Measurements from ENCODE around the gene BBIP1. TPM values are rescaled to one million over a fixed set of nuclear protein-coding genes. Genes with fewer than 3 reads are reported as not detected.
A peak's percentile ranks its signal among the peaks of the same experiment; 100 is the strongest.

BBIP1 gene
- total and polyA plus RNA-seq, 9 of the 15 experiments (the other 6 are each of a cell fraction or from before 2014, with no cell fraction given) = 5.2 to 31.0 (median 19.4) TPM

DNA sequence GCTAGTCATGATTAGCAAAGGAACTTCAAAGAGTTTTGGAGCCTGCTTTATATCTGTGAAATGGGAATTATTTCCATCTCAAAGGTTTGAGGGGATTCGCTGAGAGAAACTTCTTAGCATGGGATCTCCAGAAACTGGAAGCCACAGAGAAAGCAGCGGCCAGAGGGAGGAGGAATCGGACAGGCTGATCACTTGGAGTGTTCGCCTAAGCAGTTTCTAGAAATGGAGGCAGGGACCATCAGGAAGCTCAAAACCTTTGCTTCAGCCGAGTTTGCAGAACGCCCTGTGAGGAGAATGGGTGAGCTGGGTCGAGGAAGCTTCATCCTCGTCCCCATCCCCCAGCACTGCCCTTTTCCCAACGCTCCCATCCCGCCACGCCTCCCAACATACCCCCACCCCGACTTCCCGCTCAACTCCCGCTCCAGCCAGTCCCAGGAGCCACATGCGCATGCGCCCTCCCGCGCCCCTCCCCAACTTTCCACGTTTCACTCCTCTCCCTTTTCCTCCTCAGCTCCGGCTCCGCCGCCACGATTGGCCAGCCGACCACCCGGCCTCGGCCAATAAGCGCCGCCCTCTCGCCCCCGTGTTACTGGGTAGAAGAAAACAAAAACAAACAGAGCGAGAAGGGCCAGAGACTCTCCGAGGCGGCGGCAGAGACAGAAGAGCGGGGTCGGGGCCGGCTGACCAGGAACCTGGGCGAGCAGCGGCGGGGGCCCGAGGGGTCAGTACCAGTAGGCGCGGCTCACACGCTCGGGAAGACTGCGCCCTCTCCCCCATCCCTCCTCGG, 47.5 kb downstream of the BBIP1 start, which contains the start of gene PDCD4:
TSS of gene PDCD4 (plus strand) at position 631 of the 787 bp plus-strand sequence. CDS start 4,100 bp downstream, outside the sequence.
- H3K9me3 ChIP-seq (replicated peaks; ENCODE audit: control insufficient read depth, insufficient read depth, low read depth, low read length) = no peaks in the 10 kb centered on the region
- peak within 1 kb of the TSS; percentile 64 for H3K4me3 ChIP-seq
- peak within 1 kb of the TSS; percentile 84 for H3K4me2 ChIP-seq (ENCODE audit: insufficient read depth, low read length)
- H3K27me3 ChIP-seq (ENCODE audit: control insufficient read depth in 2 of 2, insufficient read depth in 2 of 2, low read length in 2 of 2) = no peaks in the 10 kb centered on the region
- ChIA-PET POLR2A (interaction anchor here (0.6 to 1.0 kb wide), 12 partner anchors 9 to 708 kb away, joined by 3 to 6 read pairs (median 4); partner anchors contain the start of gene BBIP1), CTCF (ENCODE audit: low intra/inter-chr PET ratio) (no interaction called here)
- DNase-seq (ENCODE audit: extremely low read depth in 1 of 4, low spot score in 3 of 4) (peak; percentile 89 to 97 (median 92)), ATAC-seq (peak; percentile 86), FAIRE-seq (peak; percentile 93)
- peak within 1 kb of the TSS; percentile 84 for H2AFZ ChIP-seq (ENCODE audit: low read depth, low read length)
- H3K9ac ChIP-seq (ENCODE audit: insufficient read depth in 1 of 2, low read depth in 2 of 2, low read length in 2 of 2) = peak within 1 kb of the TSS; percentile 89 to 95
- peak within 1 kb of the TSS; percentile 83 for H3K27ac ChIP-seq (ENCODE audit: extremely low read depth, low read depth, low read length)
- TSS peak; percentile 94 for BruUV-seq (replicated peaks)
- WGBS (ENCODE audit: insufficient coverage, low coverage, missing lambda C conversion rate) = 1% methylated on average over 18 of the region's 47 CpGs
- no peaks in the 10 kb centered on the region for H3K9me1 ChIP-seq (ENCODE audit: control insufficient read depth, insufficient read depth, low read length)
- in situ Hi-C loops (cut with MboI) = no loop called here
- intact Hi-C loops (cut with micrococcal nuclease) = loop anchor here (1.0 to 10.0 kb wide), 5 partner anchors 13 to 257 kb away; no protein-coding TSS in a partner anchor
- H4K20me1 ChIP-seq (replicated peaks; ENCODE audit: control insufficient read depth, insufficient read depth, low read length) = no peaks in the 10 kb centered on the region
- peaks cover 15 to 26% of the 10 kb centered on the region in 2 experiments for H3K4me1 ChIP-seq (replicated peaks in 1 of 2; ENCODE audit: control insufficient read depth in 2 of 2, insufficient read depth in 2 of 2, low read length in 2 of 2)
- H3K79me2 ChIP-seq (ENCODE audit: control insufficient read depth, insufficient read depth, low read length) = peaks cover 35% of the 10 kb centered on the region
- H3K36me3 ChIP-seq (ENCODE audit: control insufficient read depth, insufficient read depth, low read length) = 0 out of 3 replicates have a peak, but pooled peaks cover 5% of the 10 kb centered on the region
- peak; percentile 25; the same call in 1 of the 2 replicates for TF ChIP-seq FOXP1 (CRISPR knock-in tag; IDR thresholded peaks at IDR 0.05)
- TF ChIP-seq SREBF1 (IDR thresholded peaks at IDR 0.05; ENCODE audit: borderline replicate concordance, low read depth, low read length) = no peak
- TF ChIP-seq SMARCE1 (IDR thresholded peaks at IDR 0.05) = peak; percentile 45; the same call in 1 of the 2 replicates
- no peak for TF ChIP-seq TAF9B (IDR thresholded peaks at IDR 0.05; ENCODE audit: partially characterized antibody)
- TF ChIP-seq, protein P1, sequence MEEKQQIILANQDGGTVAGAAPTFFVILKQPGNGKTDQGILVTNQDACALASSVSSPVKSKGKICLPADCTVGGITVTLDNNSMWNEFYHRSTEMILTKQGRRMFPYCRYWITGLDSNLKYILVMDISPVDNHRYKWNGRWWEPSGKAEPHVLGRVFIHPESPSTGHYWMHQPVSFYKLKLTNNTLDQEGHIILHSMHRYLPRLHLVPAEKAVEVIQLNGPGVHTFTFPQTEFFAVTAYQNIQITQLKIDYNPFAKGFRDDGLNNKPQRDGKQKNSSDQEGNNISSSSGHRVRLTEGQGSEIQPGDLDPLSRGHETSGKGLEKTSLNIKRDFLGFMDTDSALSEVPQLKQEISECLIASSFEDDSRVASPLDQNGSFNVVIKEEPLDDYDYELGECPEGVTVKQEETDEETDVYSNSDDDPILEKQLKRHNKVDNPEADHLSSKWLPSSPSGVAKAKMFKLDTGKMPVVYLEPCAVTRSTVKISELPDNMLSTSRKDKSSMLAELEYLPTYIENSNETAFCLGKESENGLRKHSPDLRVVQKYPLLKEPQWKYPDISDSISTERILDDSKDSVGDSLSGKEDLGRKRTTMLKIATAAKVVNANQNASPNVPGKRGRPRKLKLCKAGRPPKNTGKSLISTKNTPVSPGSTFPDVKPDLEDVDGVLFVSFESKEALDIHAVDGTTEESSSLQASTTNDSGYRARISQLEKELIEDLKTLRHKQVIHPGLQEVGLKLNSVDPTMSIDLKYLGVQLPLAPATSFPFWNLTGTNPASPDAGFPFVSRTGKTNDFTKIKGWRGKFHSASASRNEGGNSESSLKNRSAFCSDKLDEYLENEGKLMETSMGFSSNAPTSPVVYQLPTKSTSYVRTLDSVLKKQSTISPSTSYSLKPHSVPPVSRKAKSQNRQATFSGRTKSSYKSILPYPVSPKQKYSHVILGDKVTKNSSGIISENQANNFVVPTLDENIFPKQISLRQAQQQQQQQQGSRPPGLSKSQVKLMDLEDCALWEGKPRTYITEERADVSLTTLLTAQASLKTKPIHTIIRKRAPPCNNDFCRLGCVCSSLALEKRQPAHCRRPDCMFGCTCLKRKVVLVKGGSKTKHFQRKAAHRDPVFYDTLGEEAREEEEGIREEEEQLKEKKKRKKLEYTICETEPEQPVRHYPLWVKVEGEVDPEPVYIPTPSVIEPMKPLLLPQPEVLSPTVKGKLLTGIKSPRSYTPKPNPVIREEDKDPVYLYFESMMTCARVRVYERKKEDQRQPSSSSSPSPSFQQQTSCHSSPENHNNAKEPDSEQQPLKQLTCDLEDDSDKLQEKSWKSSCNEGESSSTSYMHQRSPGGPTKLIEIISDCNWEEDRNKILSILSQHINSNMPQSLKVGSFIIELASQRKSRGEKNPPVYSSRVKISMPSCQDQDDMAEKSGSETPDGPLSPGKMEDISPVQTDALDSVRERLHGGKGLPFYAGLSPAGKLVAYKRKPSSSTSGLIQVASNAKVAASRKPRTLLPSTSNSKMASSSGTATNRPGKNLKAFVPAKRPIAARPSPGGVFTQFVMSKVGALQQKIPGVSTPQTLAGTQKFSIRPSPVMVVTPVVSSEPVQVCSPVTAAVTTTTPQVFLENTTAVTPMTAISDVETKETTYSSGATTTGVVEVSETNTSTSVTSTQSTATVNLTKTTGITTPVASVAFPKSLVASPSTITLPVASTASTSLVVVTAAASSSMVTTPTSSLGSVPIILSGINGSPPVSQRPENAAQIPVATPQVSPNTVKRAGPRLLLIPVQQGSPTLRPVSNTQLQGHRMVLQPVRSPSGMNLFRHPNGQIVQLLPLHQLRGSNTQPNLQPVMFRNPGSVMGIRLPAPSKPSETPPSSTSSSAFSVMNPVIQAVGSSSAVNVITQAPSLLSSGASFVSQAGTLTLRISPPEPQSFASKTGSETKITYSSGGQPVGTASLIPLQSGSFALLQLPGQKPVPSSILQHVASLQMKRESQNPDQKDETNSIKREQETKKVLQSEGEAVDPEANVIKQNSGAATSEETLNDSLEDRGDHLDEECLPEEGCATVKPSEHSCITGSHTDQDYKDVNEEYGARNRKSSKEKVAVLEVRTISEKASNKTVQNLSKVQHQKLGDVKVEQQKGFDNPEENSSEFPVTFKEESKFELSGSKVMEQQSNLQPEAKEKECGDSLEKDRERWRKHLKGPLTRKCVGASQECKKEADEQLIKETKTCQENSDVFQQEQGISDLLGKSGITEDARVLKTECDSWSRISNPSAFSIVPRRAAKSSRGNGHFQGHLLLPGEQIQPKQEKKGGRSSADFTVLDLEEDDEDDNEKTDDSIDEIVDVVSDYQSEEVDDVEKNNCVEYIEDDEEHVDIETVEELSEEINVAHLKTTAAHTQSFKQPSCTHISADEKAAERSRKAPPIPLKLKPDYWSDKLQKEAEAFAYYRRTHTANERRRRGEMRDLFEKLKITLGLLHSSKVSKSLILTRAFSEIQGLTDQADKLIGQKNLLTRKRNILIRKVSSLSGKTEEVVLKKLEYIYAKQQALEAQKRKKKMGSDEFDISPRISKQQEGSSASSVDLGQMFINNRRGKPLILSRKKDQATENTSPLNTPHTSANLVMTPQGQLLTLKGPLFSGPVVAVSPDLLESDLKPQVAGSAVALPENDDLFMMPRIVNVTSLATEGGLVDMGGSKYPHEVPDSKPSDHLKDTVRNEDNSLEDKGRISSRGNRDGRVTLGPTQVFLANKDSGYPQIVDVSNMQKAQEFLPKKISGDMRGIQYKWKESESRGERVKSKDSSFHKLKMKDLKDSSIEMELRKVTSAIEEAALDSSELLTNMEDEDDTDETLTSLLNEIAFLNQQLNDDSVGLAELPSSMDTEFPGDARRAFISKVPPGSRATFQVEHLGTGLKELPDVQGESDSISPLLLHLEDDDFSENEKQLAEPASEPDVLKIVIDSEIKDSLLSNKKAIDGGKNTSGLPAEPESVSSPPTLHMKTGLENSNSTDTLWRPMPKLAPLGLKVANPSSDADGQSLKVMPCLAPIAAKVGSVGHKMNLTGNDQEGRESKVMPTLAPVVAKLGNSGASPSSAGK (IDR thresholded peaks at IDR 0.05) = peak; percentile 48
- TF ChIP-seq ELF4 (CRISPR knock-in tag; IDR thresholded peaks at IDR 0.05) = no peak
- 0 out of 2 replicates have a peak, but pooled peaks have one; percentile 32 for TF ChIP-seq NFRKB (IDR thresholded peaks at IDR 0.05; ENCODE audit: low read depth)
- peak; percentile 77 for TF ChIP-seq TBP (optimal IDR thresholded peaks at IDR 0.05; ENCODE audit: low read depth, low read length)
- TF ChIP-seq MYC (IDR thresholded peaks at IDR 0.05; ENCODE audit: low read depth, low read length) = 0 out of 2 replicates have a peak, but pooled peaks have one; percentile 35
- TF ChIP-seq MYC (CRISPR knock-in tag; IDR thresholded peaks at IDR 0.05; ENCODE audit: borderline replicate concordance, low read depth) = no peak
- TF ChIP-seq EP300 (IDR thresholded peaks at IDR 0.05; ENCODE audit: low read length) = peak; percentile 3; the same call in 1 of the 2 replicates

Data from K562 (cell line).